ENCODE results near the gene ULK3.

- TF ChIP-seq JUN (CRISPR knock-in tag; IDR thresholded peaks at IDR 0.05): no peak
- no peak for TF ChIP-seq CTCF (IDR thresholded peaks at IDR 0.05)
- no peak for TF ChIP-seq ZNF425 (CRISPR knock-in tag; conservative IDR thresholded peaks at IDR 0.05)
- TF ChIP-seq IRF1 (CRISPR knock-in tag; IDR thresholded peaks at IDR 0.05): no peak
- no peak for TF ChIP-seq CREM (CRISPR knock-in tag; IDR thresholded peaks at IDR 0.05)
- TF ChIP-seq ELF4 (CRISPR knock-in tag; IDR thresholded peaks at IDR 0.05; ENCODE audit: low read depth): no peak
These were observed 4.0 kb downstream of the ULK3 start for GRCh38 chr15:74838746-74839525.

Data from WTC11 (cell line).